ENCODE measurements around the gene C19orf85. TPM values are rescaled to one million over a fixed set of nuclear protein-coding genes. Genes with fewer than 3 reads are reported as not detected.
"Not testable (repeated sequence)": the region's sequence is repeated elsewhere in the genome, so short reads cannot be mapped to it uniquely, and the experiment has no call there.

Gene C19orf85
- polyA plus RNA-seq, 6 donors from 2014 or later, result not detected

DNA sequence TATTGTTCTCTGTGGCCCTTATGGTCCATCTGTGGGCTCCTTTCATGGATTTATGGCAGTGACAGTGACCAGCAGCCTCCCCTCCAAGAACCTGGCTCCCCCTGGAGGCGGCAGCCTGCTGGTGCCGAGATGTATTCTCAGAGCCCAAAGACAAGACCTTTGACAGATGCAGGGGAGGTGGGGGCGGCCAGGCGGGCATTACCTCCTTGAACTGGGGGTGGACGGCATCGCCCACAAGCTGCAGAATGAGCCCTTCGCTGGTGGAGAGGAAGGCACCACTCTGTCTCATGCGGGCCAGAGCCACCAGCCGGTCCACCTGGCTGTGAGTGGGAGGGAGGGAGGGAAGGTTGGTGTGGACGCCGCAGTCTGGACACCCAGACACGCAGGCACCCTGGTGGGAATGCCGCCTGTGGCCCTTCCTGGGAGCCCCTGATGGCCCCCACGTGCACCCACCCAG, 9.7 kb downstream of the C19orf85 start:
- peak overlapping the region in 2 of 8 donors; percentile 25 to 62 for H3K4me3 Mint-ChIP-seq
- H3K27ac Mint-ChIP-seq, result no peak overlapping the region
- H3K36me3 Mint-ChIP-seq, result peaks cover 5 to 33% of the 10 kb centered on the region in 2 donors
- ATAC-seq (ENCODE audit: low read depth in 2 of 2), result no peak
- H3K27me3 Mint-ChIP-seq, result peaks cover 19 to 36% (median 21%) of the 10 kb centered on the region in 3 donors
- peaks cover 7 to 32% (median 19%) of the 10 kb centered on the region in 3 donors for H3K4me1 Mint-ChIP-seq
- DNase-seq, result no peak
- peaks cover 0 to 3% (median 0%) of the 10 kb centered on the region in 7 donors for H3K9me3 Mint-ChIP-seq

- Mint-ChIP-seq H3K4me1 (peaks cover 7 to 32% (median 15%) of the 10 kb centered on the region in 3 donors), H3K4me3 (peak overlapping the region; percentile 12 to 85 (median 54)), H3K36me3 (peaks cover 5 to 33% of the 10 kb centered on the region in 2 donors), H3K27me3 (peaks cover 19 to 36% (median 21%) of the 10 kb centered on the region in 3 donors), H3K27ac (peak overlapping the region in 4 of 6 donors; percentile 10 to 53 (median 32)), H3K9me3 (peaks cover 0 to 3% (median 0%) of the 10 kb centered on the region in 7 donors)
- DNase-seq (no peak), ATAC-seq (ENCODE audit: low read depth in 2 of 2) (no peak)
Measured at GRCh38 chr19:55453511-55454260, 10.9 kb downstream of the C19orf85 start.

- Mint-ChIP-seq H3K4me1 (peaks cover 7 to 32% (median 15%) of the 10 kb centered on the region in 3 donors), H3K4me3 (peak overlapping the region in 6 of 8 donors; percentile 18 to 84 (median 52)), H3K9me3 (peaks cover 0 to 3% (median 0%) of the 10 kb centered on the region in 7 donors), H3K27me3 (peaks cover 19 to 36% (median 21%) of the 10 kb centered on the region in 3 donors), H3K36me3 (peaks cover 5 to 33% of the 10 kb centered on the region in 2 donors), H3K27ac (peak overlapping the region in 1 of 6 donors; percentile 53)
- ATAC-seq (ENCODE audit: low read depth in 2 of 2) (peak; percentile 10 to 17), DNase-seq (no peak)
Measured at GRCh38 chr19:55452749-55453346, 11.7 kb downstream of the C19orf85 start.

GRCh38 chr19:55451965-55452748, 12.4 kb downstream of the C19orf85 start:
- H3K27me3 Mint-ChIP-seq, result peaks cover 19 to 36% (median 21%) of the 10 kb centered on the region in 3 donors
- H3K36me3 Mint-ChIP-seq, result peaks cover 5 to 33% of the 10 kb centered on the region in 2 donors
- H3K27ac Mint-ChIP-seq, result peak overlapping the region in 2 of 6 donors; percentile 80 to 95
- H3K4me3 Mint-ChIP-seq, result peak overlapping the region; percentile 15 to 84 (median 81)
- ATAC-seq (ENCODE audit: low read depth in 2 of 2), result peak; percentile 39 to 44
- H3K4me1 Mint-ChIP-seq, result peaks cover 7 to 32% (median 15%) of the 10 kb centered on the region in 3 donors
- peaks cover 0 to 3% (median 0%) of the 10 kb centered on the region in 7 donors for H3K9me3 Mint-ChIP-seq
- no peak for DNase-seq

DNA sequence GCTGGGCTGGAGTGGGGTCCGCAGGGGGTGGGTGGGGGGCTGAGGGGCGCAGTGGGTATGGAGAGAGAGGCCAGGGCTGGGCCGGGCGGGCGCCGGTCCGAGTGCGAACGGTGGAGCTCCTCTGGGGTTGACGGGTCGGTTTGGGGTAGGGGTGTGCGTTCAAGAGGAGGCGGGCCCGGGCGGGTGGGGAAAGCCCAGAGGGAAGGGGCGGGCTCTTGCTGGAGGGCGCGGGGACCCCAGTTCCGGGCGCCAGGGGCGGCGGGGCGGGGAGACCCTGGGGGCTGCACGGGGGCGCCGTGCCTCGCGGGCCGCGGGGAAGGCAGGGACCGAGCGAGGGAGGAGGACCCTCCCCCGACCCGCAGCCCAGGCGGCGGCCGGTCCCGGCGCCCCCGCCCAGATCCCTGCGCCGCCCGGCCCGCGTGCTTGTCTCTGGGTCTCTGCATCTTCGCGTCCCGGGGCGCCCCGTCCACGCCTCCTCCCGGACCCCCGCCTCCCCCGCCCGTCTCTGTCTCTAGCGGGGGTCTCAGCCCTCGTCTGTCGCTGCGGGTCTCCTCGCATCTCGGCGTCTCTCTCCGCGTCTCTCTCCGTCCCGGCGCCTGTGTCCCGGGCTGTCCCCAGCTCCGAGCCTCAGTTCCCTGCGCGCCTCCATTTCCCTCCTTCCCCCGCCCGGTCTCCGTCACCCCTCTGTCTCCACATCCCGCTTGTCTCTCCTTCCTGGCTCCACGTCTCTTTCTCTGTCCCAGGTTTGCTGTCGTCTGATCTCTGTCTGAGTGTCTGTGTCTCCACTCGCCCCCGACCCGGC, 13.2 kb downstream of the C19orf85 start:
- DNase-seq, result no peak
- H3K4me1 Mint-ChIP-seq, result peaks cover 7 to 32% (median 15%) of the 10 kb centered on the region in 3 donors
- peaks cover 0 to 3% (median 0%) of the 10 kb centered on the region in 7 donors for H3K9me3 Mint-ChIP-seq
- H3K27me3 Mint-ChIP-seq, result peaks cover 19 to 36% (median 21%) of the 10 kb centered on the region in 3 donors
- ATAC-seq (ENCODE audit: low read depth in 2 of 2), result peak; percentile 59 to 61
- H3K27ac Mint-ChIP-seq, result peak overlapping the region in 2 of 6 donors; percentile 80 to 86
- peaks cover 5 to 33% of the 10 kb centered on the region in 2 donors for H3K36me3 Mint-ChIP-seq
- peak overlapping the region; percentile 41 to 86 (median 84) for H3K4me3 Mint-ChIP-seq

- ATAC-seq (ENCODE audit: low read depth in 2 of 2) (no peak), DNase-seq (no peak)
- Mint-ChIP-seq H3K36me3 (peaks cover 5 to 22% of the 10 kb centered on the region in 2 donors), H3K4me3 (peak overlapping the region in 1 of 8 donors; percentile 29), H3K27ac (no peak overlapping the region), H3K9me3 (peaks cover 0 to 3% (median 0%) of the 10 kb centered on the region in 7 donors), H3K4me1 (peaks cover 7 to 25% (median 16%) of the 10 kb centered on the region in 3 donors), H3K27me3 (peaks cover 31 to 45% (median 34%) of the 10 kb centered on the region in 3 donors)
Measured at GRCh38 chr19:55449469-55449868, 15.1 kb downstream of the C19orf85 start.

DNA sequence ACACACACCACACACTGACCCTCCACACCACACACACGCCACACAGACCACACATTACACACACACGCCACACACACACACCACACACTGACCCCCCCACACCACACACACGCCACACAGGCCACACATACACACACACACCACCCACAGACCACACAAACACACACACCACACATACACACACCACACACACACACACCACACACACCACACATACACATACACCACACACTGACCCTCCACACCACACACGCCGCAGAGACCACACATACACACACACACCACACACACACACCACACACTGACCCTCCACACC, 16.4 kb downstream of the C19orf85 start:
- H3K27me3 Mint-ChIP-seq, result peaks cover 31 to 45% (median 40%) of the 10 kb centered on the region in 3 donors
- not testable (repeated sequence) for H3K9me3 Mint-ChIP-seq; ATAC-seq (ENCODE audit: low read depth in 2 of 2); H3K27ac Mint-ChIP-seq; DNase-seq; H3K4me3 Mint-ChIP-seq; H3K36me3 Mint-ChIP-seq
- peaks cover 7 to 20% (median 14%) of the 10 kb centered on the region in 3 donors for H3K4me1 Mint-ChIP-seq

DNA sequence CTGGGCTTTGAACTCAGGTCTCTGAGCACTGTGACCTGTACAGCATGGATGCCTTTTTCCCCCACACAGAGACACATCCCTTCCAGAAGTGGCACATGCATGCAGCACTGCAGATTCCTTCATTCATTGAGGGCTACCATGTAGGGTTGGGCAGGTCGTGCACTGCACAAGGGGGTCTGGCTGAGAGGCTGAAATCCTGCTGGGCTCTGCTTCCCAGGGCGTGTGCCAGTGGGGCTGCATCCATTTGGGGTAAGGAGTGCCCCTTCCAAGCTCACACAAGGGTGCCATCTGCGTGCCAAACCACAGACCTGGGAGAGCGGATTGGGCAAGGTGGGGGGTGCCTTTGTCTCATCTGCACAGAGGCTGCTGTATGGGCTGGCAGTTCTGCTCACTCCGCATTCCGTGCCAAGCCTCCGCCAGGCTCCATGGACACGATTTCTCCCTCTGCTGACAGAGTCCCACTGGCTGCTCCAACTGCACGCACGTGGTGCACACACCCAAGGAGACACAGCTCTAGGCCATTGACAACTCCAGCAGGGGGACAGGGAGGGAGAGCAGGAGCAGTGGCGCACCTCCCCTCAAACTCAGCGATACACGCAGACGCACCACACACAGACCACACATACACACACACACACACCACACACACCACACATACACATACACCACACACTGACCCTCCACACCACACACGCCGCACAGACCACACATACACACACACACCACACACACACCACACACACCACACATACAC, 17.0 kb downstream of the C19orf85 start:
- ATAC-seq (ENCODE audit: low read depth in 2 of 2), result peak; percentile 8 to 12
- H3K4me1 Mint-ChIP-seq, result peaks cover 7 to 23% (median 19%) of the 10 kb centered on the region in 3 donors
- H3K27ac Mint-ChIP-seq, result no peak overlapping the region
- DNase-seq, result no peak
- H3K9me3 Mint-ChIP-seq, result no peaks in the 10 kb centered on the region
- no peak overlapping the region for H3K4me3 Mint-ChIP-seq
- H3K36me3 Mint-ChIP-seq, result peaks cover 0 to 8% of the 10 kb centered on the region in 2 donors
- H3K27me3 Mint-ChIP-seq, result peaks cover 34 to 47% (median 39%) of the 10 kb centered on the region in 3 donors

DNA sequence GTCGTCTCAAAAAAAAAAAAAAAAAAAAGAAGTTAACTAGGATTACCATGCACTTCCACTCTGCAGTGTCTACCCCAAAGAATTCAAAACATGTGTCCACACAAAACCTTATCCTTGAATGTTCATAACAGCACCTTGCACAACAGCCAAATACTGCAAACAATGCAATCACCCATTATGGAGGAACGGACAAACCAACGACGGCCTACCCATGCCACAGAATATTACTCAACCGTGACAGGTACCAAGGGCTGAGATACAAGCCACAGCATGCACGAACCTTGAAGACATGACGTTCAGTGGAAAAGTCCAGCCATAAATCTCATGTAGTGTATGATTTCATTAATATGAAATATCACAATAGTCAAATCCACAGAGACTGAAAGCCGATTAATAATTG, 18.5 kb downstream of the C19orf85 start:
- H3K4me3 Mint-ChIP-seq, result no peak overlapping the region
- H3K27me3 Mint-ChIP-seq, result peaks cover 42 to 54% (median 49%) of the 10 kb centered on the region in 3 donors
- peaks cover 0 to 5% (median under 1%) of the 10 kb centered on the region in 7 donors for H3K9me3 Mint-ChIP-seq
- peaks cover 7 to 27% (median 24%) of the 10 kb centered on the region in 3 donors for H3K4me1 Mint-ChIP-seq
- DNase-seq, result no peak
- no peak overlapping the region for H3K27ac Mint-ChIP-seq
- ATAC-seq (ENCODE audit: low read depth in 2 of 2), result no peak
- peaks cover 0 to 7% of the 10 kb centered on the region in 2 donors for H3K36me3 Mint-ChIP-seq

GRCh38 chr19:55444646-55445045, 19.9 kb downstream of the C19orf85 start:
- Mint-ChIP-seq H3K27ac (peak overlapping the region in 1 of 6 donors; percentile 75), H3K27me3 (peaks cover 44 to 62% (median 58%) of the 10 kb centered on the region in 3 donors), H3K4me1 (peaks cover 18 to 26% (median 25%) of the 10 kb centered on the region in 3 donors), H3K9me3 (peaks cover 0 to 7% (median 2%) of the 10 kb centered on the region in 7 donors), H3K4me3 (peak overlapping the region in 1 of 8 donors; percentile 52), H3K36me3 (peaks cover 0 to 16% of the 10 kb centered on the region in 2 donors)
- DNase-seq (no peak), ATAC-seq (ENCODE audit: low read depth in 2 of 2) (no peak)

DNA sequence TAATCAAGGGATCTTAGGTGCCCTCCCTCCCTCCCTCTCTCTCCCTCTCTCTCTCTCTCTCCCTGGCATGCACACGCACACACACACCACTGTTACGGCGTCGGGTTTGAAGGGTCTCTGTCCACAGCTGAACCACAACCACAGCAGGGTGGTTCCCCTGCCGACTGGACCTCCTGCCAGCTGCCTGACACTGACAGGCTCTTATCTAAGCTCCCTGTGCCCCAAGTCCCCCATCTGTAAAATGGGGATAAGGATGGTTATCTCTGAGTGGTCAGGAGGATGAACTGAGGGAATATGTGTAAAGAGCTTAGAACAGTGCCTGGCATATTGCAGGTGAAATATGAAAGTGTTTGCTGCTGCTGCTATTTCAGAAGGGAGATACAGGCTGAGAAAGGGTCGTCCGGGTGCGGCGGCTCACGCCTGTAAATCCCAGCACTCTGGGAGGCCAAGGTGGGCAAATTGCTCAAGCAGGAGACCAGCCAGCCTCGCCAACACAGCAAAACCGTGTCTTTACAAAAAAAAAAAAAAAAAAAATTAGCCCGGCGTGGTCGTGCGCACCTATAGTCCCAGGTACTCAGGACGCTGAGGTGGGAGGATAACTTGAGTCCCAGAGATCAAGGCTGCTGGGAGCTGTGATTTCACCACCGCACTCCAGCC, 20.6 kb downstream of the C19orf85 start:
- H3K9me3 Mint-ChIP-seq, result peaks cover 0 to 13% (median 4%) of the 10 kb centered on the region in 7 donors
- H3K36me3 Mint-ChIP-seq, result peaks cover 0 to 23% of the 10 kb centered on the region in 2 donors
- ATAC-seq (ENCODE audit: low read depth in 2 of 2) (no peak), DNase-seq (no peak)
- peaks cover 51 to 69% (median 65%) of the 10 kb centered on the region in 3 donors for H3K27me3 Mint-ChIP-seq
- peak overlapping the region in 4 of 8 donors; percentile 20 to 61 (median 53) for H3K4me3 Mint-ChIP-seq
- no peak overlapping the region for H3K27ac Mint-ChIP-seq
- peaks cover 22 to 33% (median 32%) of the 10 kb centered on the region in 3 donors for H3K4me1 Mint-ChIP-seq

Measured in naive B cell (primary cell).